A673 (cell line): ENCODE results near the gene FETUB.

Experiments used
- CTCF ChIP-seq: fragments of 300-800, 200-600 bp; sonication (generic); conservative IDR thresholded peaks from 2 replicates; pipeline ENCODE4 v1.5.1; 2017; ENCODE audit warnings: low read depth, mild to moderate bottlenecking, antibody characterized with exemption, low read length, moderate library complexity, mixed read lengths
- EZH2 ChIP-seq: fragments of 200-600 bp; sonication (generic); IDR thresholded peaks from 2 replicates; pipeline ENCODE4 v1.6.1; 2017; ENCODE audit warnings: borderline replicate concordance, low read depth, mild to moderate bottlenecking, mixed read lengths, antibody characterized with exemption, low read length; ENCODE audit not compliant: poor library complexity, severe bottlenecking

DNA sequence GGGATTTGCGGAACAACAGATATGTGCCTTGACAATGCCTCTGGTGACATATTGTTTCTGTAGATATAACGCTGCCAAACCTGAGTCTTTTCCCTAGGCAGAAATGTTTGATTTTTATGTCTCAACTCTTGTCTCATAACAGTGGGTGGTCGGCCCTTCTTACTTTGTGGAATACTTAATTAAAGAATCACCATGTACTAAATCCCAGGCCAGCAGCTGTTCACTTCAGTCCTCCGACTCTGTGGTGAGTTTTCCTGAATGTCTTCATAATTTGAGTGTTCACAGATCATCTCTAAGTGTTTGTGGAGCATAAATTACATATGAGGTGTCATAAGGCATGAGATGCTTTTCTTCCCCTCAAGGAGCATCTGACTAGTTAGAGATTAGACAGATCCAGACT is 5.9 kb downstream of the FETUB start:
- TF ChIP-seq CTCF (no peak), EZH2 (no peak)
